GM12892 (cell line): ENCODE data around the gene ZFX.

Experiments
- DNase-seq: peaks from one replicate; pipeline ENCODE4 v3.0.0; 2011; ENCODE audit not compliant: insufficient read length
- FAIRE-seq: peaks from 2 replicates; lab custom pipeline; 2011; peaks lifted over from hg19 to GRCh38; lab: Jason Lieb, UNC
- POLR2A ChIP-seq: IDR thresholded peaks from 2 replicates; pipeline ENCODE4 v1.6.1; 2011; ENCODE audit warnings: low read depth, low read length, control low read depth
- POLR2AphosphoS5 ChIP-seq: IDR thresholded peaks from 2 replicates; pipeline ENCODE4 v1.6.1; 2011; ENCODE audit warnings: low read depth, low read length, control low read depth
- TAF1 ChIP-seq: IDR thresholded peaks from 2 replicates; pipeline ENCODE4 v1.6.1; 2011; ENCODE audit warnings: low read depth, mild to moderate bottlenecking, control low read depth, low read length, borderline replicate concordance

ZFX gene

GRCh38 chrX:24253030-24253429 lies 103.5 kb downstream of the ZFX start:
- DNase-seq = no peak
- no peak for FAIRE-seq
- TF ChIP-seq POLR2A (no peak), POLR2AphosphoS5 (no peak), TAF1 (no peak)

GRCh38 chrX:24253469-24253868 lies 103.9 kb downstream of the ZFX start:
- TF ChIP-seq POLR2AphosphoS5 = no peak
- TF ChIP-seq POLR2A = no peak
- TF ChIP-seq TAF1 = no peak
- FAIRE-seq = no peak
- DNase-seq = no peak

- TF ChIP-seq TAF1 = no peak
- TF ChIP-seq POLR2A = no peak
- TF ChIP-seq POLR2AphosphoS5 = no peak
- FAIRE-seq (no peak), DNase-seq (no peak)
These were observed 107.5 kb downstream of the ZFX start for GRCh38 chrX:24257011-24257410.

GRCh38 chrX:24259544-24260240 lies 110.2 kb downstream of the ZFX start:
- FAIRE-seq = peak; percentile 83
- no peak for TF ChIP-seq POLR2A
- TF ChIP-seq TAF1 = no peak
- no peak for TF ChIP-seq POLR2AphosphoS5

GRCh38 chrX:24260842-24261550 lies 111.5 kb downstream of the ZFX start:
- DNase-seq (no peak), FAIRE-seq (peak; percentile 14)
- TF ChIP-seq TAF1 (no peak), POLR2AphosphoS5 (no peak), POLR2A (no peak)

More at GRCh38 chrX:24259544-24260240, 110.2 kb downstream of the ZFX start:
- no peak for DNase-seq

- DNase-seq (no peak), FAIRE-seq (no peak)
- TF ChIP-seq POLR2AphosphoS5 = no peak
- TF ChIP-seq POLR2A = no peak
- TF ChIP-seq TAF1 = no peak
These were observed 112.8 kb downstream of the ZFX start for GRCh38 chrX:24262309-24262708.

GRCh38 chrX:24264383-24264782 lies 114.9 kb downstream of the ZFX start:
- no peak for FAIRE-seq
- TF ChIP-seq POLR2A (no peak), TAF1 (no peak), POLR2AphosphoS5 (no peak)
- no peak for DNase-seq
